IMR-90 (cell line): ENCODE measurements around the gene PRODH2. TPM values are rescaled to one million over a fixed set of nuclear protein-coding genes. Genes with fewer than 3 reads are reported as not detected.

Experiments used
- ATAC-seq: fragments of 200-7000 bp; cut with Tn5 transposase; 2 replicates; pipeline ENCODE4 v1.9.1; 2020; ENCODE audit warnings: low read depth, mild to moderate bottlenecking, moderate library complexity
- BruUV-seq: library from RNA; stranded (reverse); fragments of 400-500 nt; replicated peaks from 2 replicates; lab custom pipeline; 2021; lab: Mats Ljungman, UMichigan
- CTCF ChIA-PET: fragments of 300-600 bp; formaldehyde crosslinking; extraction: SDS; loops from one replicate; lab custom pipeline; 2021; ENCODE audit warnings: antibody characterized with exemption; lab: Yijun Ruan, JAX
- POLR2A ChIA-PET: fragments of 300-600 bp; sonication (Branson Sonifier 250); formaldehyde crosslinking; loops from one replicate; lab custom pipeline; 2022; ENCODE audit warnings: antibody characterized with exemption; ENCODE audit not compliant: unreplicated experiment; lab: Charles Lee
- DNase-seq: peaks from one replicate; pipeline ENCODE4 v3.0.0; 2013
- H2AFZ ChIP-seq: replicated peaks from 2 replicates; pipeline ENCODE3; 2013; ENCODE audit warnings: low read length, mild to moderate bottlenecking; ENCODE audit not compliant: poor library complexity
- H2AK5ac ChIP-seq: 2 replicates; pipeline ENCODE4 v1.6.1; 2013; ENCODE audit warnings: low read depth, low read length, inconsistent platforms
- H2AK9ac ChIP-seq: replicated peaks from 2 replicates; pipeline ENCODE3; 2013; ENCODE audit warnings: mild to moderate bottlenecking, low read depth, low read length, moderate library complexity; ENCODE audit not compliant: poor library complexity
- H2BK120ac ChIP-seq: 2 replicates; pipeline ENCODE4 v1.6.1; 2013; ENCODE audit warnings: low read depth, low read length, inconsistent platforms
- H2BK15ac ChIP-seq: 3 replicates; pipeline ENCODE4 v1.6.1; 2013; ENCODE audit warnings: low read depth, low read length, inconsistent platforms
- H2BK20ac ChIP-seq: 2 replicates; pipeline ENCODE4 v1.6.1; 2013; ENCODE audit warnings: low read depth, mild to moderate bottlenecking, inconsistent platforms, low read length, moderate library complexity
- H2BK5ac ChIP-seq: 2 replicates; pipeline ENCODE4 v1.6.1; 2013; ENCODE audit warnings: mild to moderate bottlenecking, low read depth, low read length, inconsistent platforms; ENCODE audit not compliant: poor library complexity, severe bottlenecking
- H3K14ac ChIP-seq: replicated peaks from 2 replicates; pipeline ENCODE4 v1.6.1; 2013; ENCODE audit warnings: low read depth, low read length, inconsistent platforms
- H3K18ac ChIP-seq: 2 replicates; pipeline ENCODE4 v1.6.1; 2013; ENCODE audit warnings: low read depth, low read length, control low read depth
- H3K23ac ChIP-seq: 2 replicates; pipeline ENCODE4 v1.6.1; 2013; ENCODE audit warnings: low read depth, low read length, inconsistent platforms
- H3K27ac ChIP-seq: 2 replicates; pipeline ENCODE4 v1.5.1; 2013; ENCODE audit warnings: mild to moderate bottlenecking, control low read depth, low read length; ENCODE audit not compliant: insufficient read depth
- H3K27me3 ChIP-seq: 2 replicates; pipeline ENCODE4 v1.6.1; 2013; ENCODE audit warnings: low read length; ENCODE audit not compliant: control insufficient read depth, insufficient read depth
- H3K36me3 ChIP-seq: 2 replicates; pipeline ENCODE4 v1.6.1; 2013; ENCODE audit warnings: low read length, mixed read lengths; ENCODE audit not compliant: control insufficient read depth, insufficient read depth
- H3K4ac ChIP-seq: 2 replicates; pipeline ENCODE4 v1.6.1; 2013; ENCODE audit warnings: low read depth, low read length, inconsistent platforms
- H3K4me1 ChIP-seq: 2 replicates; pipeline ENCODE4 v1.6.1; 2013; ENCODE audit warnings: low read length, mixed read lengths; ENCODE audit not compliant: control insufficient read depth, insufficient read depth
- H3K4me2 ChIP-seq: 2 replicates; pipeline ENCODE4 v1.6.1; 2013; ENCODE audit warnings: low read depth, mild to moderate bottlenecking, control low read depth, low read length, moderate library complexity
- H3K4me3 ChIP-seq: 2 replicates; pipeline ENCODE4 v1.5.1; 2013; ENCODE audit warnings: low read depth, mild to moderate bottlenecking, control low read depth, low read length, moderate library complexity; ENCODE audit not compliant: insufficient read depth
- H3K56ac ChIP-seq: 2 replicates; pipeline ENCODE4 v1.6.1; 2013; ENCODE audit warnings: low read length, inconsistent platforms; ENCODE audit not compliant: insufficient read depth; ENCODE audit errors: extremely low read depth
- H3K79me1 ChIP-seq, 2 experiments: 2 replicates each; pipeline ENCODE4 v1.6.1; 2013; ENCODE audit warnings: low read length in 2 of 2, inconsistent platforms in 1 of 2, low read depth in 1 of 2
- H3K9ac ChIP-seq: 2 replicates; pipeline ENCODE4 v1.6.1; 2013; ENCODE audit warnings: low read depth, low read length, control low read depth
- H3K9me1 ChIP-seq: 2 replicates; pipeline ENCODE4 v1.6.1; 2013; ENCODE audit warnings: low read length, inconsistent platforms; ENCODE audit not compliant: insufficient read depth
- H3K9me3 ChIP-seq: 2 replicates; pipeline ENCODE4 v1.6.1; 2013; ENCODE audit warnings: low read length; ENCODE audit not compliant: control insufficient read depth, insufficient read depth
- H4K20me1 ChIP-seq: 2 replicates; pipeline ENCODE4 v1.6.1; 2013; ENCODE audit warnings: low read length, inconsistent platforms; ENCODE audit not compliant: insufficient read depth
- H4K5ac ChIP-seq: 2 replicates; pipeline ENCODE4 v1.6.1; 2013; ENCODE audit warnings: mild to moderate bottlenecking, low read depth, low read length, control low read depth
- H4K8ac ChIP-seq, 2 experiments: 2 replicates each; pipeline ENCODE4 v1.6.1; 2013; ENCODE audit warnings: low read depth in 2 of 2, low read length in 2 of 2, control low read depth in 1 of 2, inconsistent platforms in 1 of 2
- H4K91ac ChIP-seq: 2 replicates; pipeline ENCODE4 v1.6.1; 2013; ENCODE audit warnings: low read depth, low read length, inconsistent platforms; ENCODE audit not compliant: insufficient read depth
- BHLHE40 ChIP-seq: fragments of 150-350 bp; IDR thresholded peaks from 2 replicates; pipeline ENCODE4 v1.6.1; 2016; ENCODE audit warnings: mild to moderate bottlenecking, low read depth, low read length
- MXI1 ChIP-seq: IDR thresholded peaks from 2 replicates; pipeline ENCODE4 v1.6.1; 2012; ENCODE audit warnings: low read depth, mild to moderate bottlenecking, low read length, moderate library complexity, borderline replicate concordance
- RAD21 ChIP-seq: IDR thresholded peaks from 2 replicates; pipeline ENCODE4 v1.6.1; 2012; ENCODE audit warnings: low read length, improper control_type of control experiment
- WGBS, 2 experiments: methylation state at CpG; one replicate each; pipeline versions ENCODE4 v1.1.5 to v1.1.7; 2013; ENCODE audit warnings: missing lambda C conversion rate in 2 of 2; ENCODE audit not compliant: insufficient read length in 1 of 2; ENCODE audit errors: extremely low coverage in 2 of 2; 5-methylcytosine and 5-hydroxymethylcytosine counted together
- dilution Hi-C: fragments of 300-500 bp; cut with HindIII; formaldehyde crosslinking; loops from one replicate; pipeline ENCODE4 v1.14.3; 2018; ENCODE audit warnings: low sequenced_read_pairs; ENCODE audit not compliant: unreplicated experiment
- in situ Hi-C: fragments of 300-500 bp; cut with MboI; formaldehyde crosslinking; loops from 3 replicates; pipeline ENCODE4 v1.14.3; 2019; ENCODE audit warnings: low sequenced_read_pairs, inconsistent platforms, mixed read lengths
- intact Hi-C: fragments of 100-400 bp; cut with micrococcal nuclease; formaldehyde crosslinking; loops from 2 replicates; pipeline ENCODE4 v1.10.0; 2022
- polyA plus RNA-seq, 3 experiments: library from polyadenylated mRNA; depleted of rRNA; stranded (reverse); fragments of >200 nt; gene quantifications; 2 replicates each; pipeline ENCODE4 v1.2.3, GENCODE V29; 2012; ENCODE audit warnings: low replicate concordance in 1 of 3
- total RNA-seq: library from RNA; depleted of rRNA; stranded (reverse); fragments of >200 nt; gene quantifications from 2 replicates; pipeline ENCODE4 v1.2.3, GENCODE V29; 2012

PRODH2 gene
- total and polyA plus RNA-seq, 2 of the 4 experiments (the other 2 are of a cell fraction), result not detected

DNA sequence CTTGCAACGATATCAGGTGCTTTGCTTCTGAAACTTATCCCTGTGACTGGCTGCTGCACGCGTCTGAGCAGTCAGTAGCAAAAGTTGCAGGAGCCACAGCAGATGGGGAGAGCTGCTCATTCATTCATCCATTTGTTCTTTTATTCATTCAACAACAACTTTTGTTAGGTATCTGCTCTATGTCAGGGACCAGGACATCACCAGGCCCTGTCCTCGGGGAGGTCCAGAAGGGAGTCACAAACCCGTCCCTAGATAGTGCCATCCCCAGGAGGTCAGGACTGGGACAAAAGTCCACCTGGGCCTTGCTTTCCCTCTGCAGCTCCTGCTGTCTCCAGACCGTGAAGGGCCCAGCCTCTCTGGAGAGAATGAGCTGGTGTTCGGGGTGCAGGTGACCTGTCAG, 34.7 kb downstream of the PRODH2 start:
- intact Hi-C loops (no loop called here), dilution Hi-C loops (no loop called here), in situ Hi-C loops (no loop called here)
- CTCF ChIA-PET, result no interaction called here
- Histone ChIP-seq H2AK9ac (no peak overlapping the region), H3K4me3 (no peak overlapping the region), H3K27ac (no peak overlapping the region), H3K9ac (no peak overlapping the region), H3K14ac (no peak overlapping the region), H4K5ac (no peak overlapping the region), H3K4ac (no peak overlapping the region), H3K36me3 (peaks cover 14% of the 10 kb centered on the region), H3K56ac (no peak overlapping the region), H3K4me2 (no peak overlapping the region), H3K79me1 (peaks cover 7 to 18% of the 10 kb centered on the region in 2 experiments), H4K8ac (no peak overlapping the region), H2BK20ac (no peak overlapping the region), H2AFZ (no peak overlapping the region), H3K27me3 (no peaks in the 10 kb centered on the region), H2BK120ac (no peak overlapping the region), H2AK5ac (no peak overlapping the region), H4K20me1 (no peaks in the 10 kb centered on the region), H3K18ac (no peak overlapping the region), H2BK5ac (no peak overlapping the region), H2BK15ac (no peak overlapping the region), H4K91ac (no peak overlapping the region), H3K4me1 (peaks cover 6% of the 10 kb centered on the region), H3K9me3 (no peaks in the 10 kb centered on the region), H3K9me1 (peaks cover 6% of the 10 kb centered on the region; the same call in 1 of the 2 replicates), H3K23ac (no peak overlapping the region)
- TF ChIP-seq RAD21, result no peak
- no peak for TF ChIP-seq MXI1
- TF ChIP-seq BHLHE40, result no peak
- no TSS peak for BruUV-seq
- no peak for DNase-seq
- whole genome bisulfite sequencing, 2 experiments, result 65% methylated on average over 4 of the region's 7 CpGs; no CpG with 5 or more reads in 1 of the 2 experiments
- POLR2A ChIA-PET, result no interaction called here
- no peak for ATAC-seq
